Trophoblast cell (in vitro differentiated cells and primary cell): Measurements from ENCODE around the gene SCG3.
A peak's percentile ranks its signal among the peaks of the same experiment; 100 is the strongest.

Experiments used
- DNase-seq, 2 donors: peaks; one replicate each; pipeline ENCODE4 v3.0.0-alpha.2; 2016
- H2AFZ ChIP-seq: 2 replicates; pipeline ENCODE4 v1.6.1; 2013; ENCODE audit warnings: low read length, moderate library complexity, mild to moderate bottlenecking; ENCODE audit not compliant: insufficient read depth, poor library complexity
- H2AK5ac ChIP-seq: 2 replicates; pipeline ENCODE4 v1.6.1; 2013; ENCODE audit warnings: mild to moderate bottlenecking, low read length
- H2BK120ac ChIP-seq: 2 replicates; pipeline ENCODE4 v1.6.1; 2013; ENCODE audit warnings: low read length, mild to moderate bottlenecking, moderate library complexity; ENCODE audit not compliant: insufficient read depth, poor library complexity
- H2BK12ac ChIP-seq: 2 replicates; pipeline ENCODE4 v1.6.1; 2013; ENCODE audit warnings: mild to moderate bottlenecking, low read length, moderate library complexity
- H2BK5ac ChIP-seq: 2 replicates; pipeline ENCODE4 v1.6.1; 2013; ENCODE audit warnings: low read length, low read depth, moderate library complexity, mild to moderate bottlenecking; ENCODE audit not compliant: poor library complexity
- H3K14ac ChIP-seq: 2 replicates; pipeline ENCODE4 v1.6.1; 2013; ENCODE audit warnings: mild to moderate bottlenecking, low read length
- H3K18ac ChIP-seq: 2 replicates; pipeline ENCODE4 v1.6.1; 2013; ENCODE audit warnings: mild to moderate bottlenecking, low read length
- H3K23ac ChIP-seq: 2 replicates; pipeline ENCODE4 v1.6.1; 2013; ENCODE audit warnings: low read length
- H3K27ac ChIP-seq: 2 replicates; pipeline ENCODE4 v1.5.1; 2013; ENCODE audit warnings: low read depth, mild to moderate bottlenecking, inconsistent platforms, low read length, moderate library complexity
- H3K27me3 ChIP-seq: 2 replicates; pipeline ENCODE4 v1.6.1; 2013; ENCODE audit warnings: inconsistent platforms, mild to moderate bottlenecking, low read length, moderate library complexity; ENCODE audit not compliant: insufficient read depth
- H3K36me3 ChIP-seq, 2 experiments: 1 replicate in 1 of 2; 2 replicates in 1 of 2; pipeline ENCODE4 v1.6.1; 2013; ENCODE audit warnings: low read length in 2 of 2, mild to moderate bottlenecking in 2 of 2, moderate library complexity in 1 of 2; ENCODE audit not compliant: insufficient read depth in 2 of 2, control insufficient read depth in 1 of 2
- H3K4ac ChIP-seq: 2 replicates; pipeline ENCODE4 v1.6.1; 2013; ENCODE audit warnings: low read depth, mild to moderate bottlenecking, low read length, moderate library complexity
- H3K4me1 ChIP-seq, 2 experiments: 1 replicate in 1 of 2; 2 replicates in 1 of 2; pipeline ENCODE4 v1.6.1; 2013; ENCODE audit warnings: low read length in 2 of 2, mild to moderate bottlenecking in 2 of 2, moderate library complexity in 1 of 2; ENCODE audit not compliant: insufficient read depth in 2 of 2, control insufficient read depth in 1 of 2
- H3K4me2 ChIP-seq: 2 replicates; pipeline ENCODE4 v1.6.1; 2013; ENCODE audit warnings: inconsistent platforms, mild to moderate bottlenecking, low read length, moderate library complexity
- H3K4me3 ChIP-seq: 2 replicates; pipeline ENCODE4 v1.5.1; 2013; ENCODE audit warnings: mild to moderate bottlenecking, low read depth, low read length, inconsistent platforms
- H3K79me1 ChIP-seq: one replicate; pipeline ENCODE4 v1.6.1; 2013; ENCODE audit warnings: low read length
- H3K79me2 ChIP-seq: 2 replicates; pipeline ENCODE4 v1.6.1; 2013; ENCODE audit warnings: low read length, mild to moderate bottlenecking; ENCODE audit not compliant: control insufficient read depth, insufficient read depth, poor library complexity
- H3K9ac ChIP-seq: 2 replicates; pipeline ENCODE4 v1.6.1; 2013; ENCODE audit warnings: mild to moderate bottlenecking, low read length
- H3K9me3 ChIP-seq: 2 replicates; pipeline ENCODE4 v1.6.1; 2013; ENCODE audit warnings: low read depth, mild to moderate bottlenecking, control low read depth, inconsistent platforms, low read length; ENCODE audit not compliant: insufficient read depth
- H4K12ac ChIP-seq: 2 replicates; pipeline ENCODE4 v1.6.1; 2013; ENCODE audit warnings: low read depth, mild to moderate bottlenecking, low read length, moderate library complexity
- H4K8ac ChIP-seq: 2 replicates; pipeline ENCODE4 v1.6.1; 2013; ENCODE audit warnings: low read depth, mild to moderate bottlenecking, low read length, moderate library complexity
- H4K91ac ChIP-seq: one replicate; pipeline ENCODE4 v1.6.1; 2013; ENCODE audit warnings: low read depth, mild to moderate bottlenecking, low read length, moderate library complexity
- WGBS: extraction: QIAGEN DNeasy Blood & Tissue Kit; methylation state at CpG from one replicate; pipeline ENCODE4 v1.1.7; 2013; ENCODE audit warnings: missing lambda C conversion rate; ENCODE audit not compliant: insufficient read length, insufficient coverage; ENCODE audit errors: extremely low coverage; 5-methylcytosine and 5-hydroxymethylcytosine counted together

SCG3 gene

DNA sequence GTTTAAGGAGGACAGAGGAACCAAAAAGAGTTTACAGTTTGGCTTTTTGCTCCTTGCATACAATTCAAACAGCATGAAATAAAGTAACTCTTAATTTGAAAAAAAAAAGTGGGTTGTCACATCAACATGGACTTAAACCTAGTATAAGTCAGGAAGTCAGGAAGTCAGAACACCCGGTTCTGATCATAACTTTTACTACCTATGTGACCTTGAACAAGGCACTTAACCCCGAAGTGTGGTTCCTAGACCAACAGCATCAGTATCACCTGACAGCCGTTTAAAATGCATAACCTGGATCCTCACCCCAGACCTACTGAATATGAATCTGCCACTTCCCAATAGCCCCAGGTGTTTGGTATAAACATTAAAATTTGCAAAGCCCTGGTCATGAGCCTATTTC lies 37.4 kb downstream of the SCG3 start:
- Histone ChIP-seq H3K4me2 (no peak overlapping the region), H3K18ac (no peak overlapping the region), H3K9me3 (no peaks in the 10 kb centered on the region), H2BK120ac (no peak overlapping the region), H3K27ac (no peak overlapping the region), H2BK12ac (no peak overlapping the region), H3K4me1 (peaks cover 6 to 8% of the 10 kb centered on the region in 2 experiments), H3K4me3 (no peak overlapping the region), H2BK5ac (no peak overlapping the region), H4K91ac (no peak overlapping the region), H3K27me3 (no peaks in the 10 kb centered on the region), H4K8ac (no peak overlapping the region), H3K14ac (no peak overlapping the region), H2AFZ (no peak overlapping the region), H4K12ac (no peak overlapping the region), H3K79me1 (peaks cover 7% of the 10 kb centered on the region), H2AK5ac (no peak overlapping the region), H3K79me2 (no peaks in the 10 kb centered on the region), H3K36me3 (no peaks in the 10 kb centered on the region), H3K4ac (no peak overlapping the region), H3K9ac (no peak overlapping the region), H3K23ac (no peak overlapping the region)
- WGBS, result no CpG with 5 or more reads among the region's 3 CpGs
- no peak for DNase-seq

- Histone ChIP-seq H3K79me1 (peaks cover 7% of the 10 kb centered on the region), H3K4me1 (peaks cover 6 to 8% of the 10 kb centered on the region in 2 experiments), H4K8ac (no peak overlapping the region), H3K4me2 (no peak overlapping the region), H3K27me3 (no peaks in the 10 kb centered on the region), H4K91ac (peak overlapping the region; percentile 53), H4K12ac (no peak overlapping the region), H2BK120ac (peak overlapping the region; percentile 20), H3K23ac (no peak overlapping the region), H3K9me3 (no peaks in the 10 kb centered on the region), H3K9ac (no peak overlapping the region), H3K18ac (no peak overlapping the region), H3K14ac (no peak overlapping the region), H3K36me3 (no peaks in the 10 kb centered on the region), H3K27ac (no peak overlapping the region), H2BK5ac (peak overlapping the region; percentile 54), H3K4me3 (no peak overlapping the region), H3K79me2 (no peaks in the 10 kb centered on the region), H3K4ac (no peak overlapping the region), H2BK12ac (peak overlapping the region; percentile 75), H2AK5ac (peak overlapping the region; percentile 12), H2AFZ (no peak overlapping the region)
- no CpG with 5 or more reads among the region's 8 CpGs for WGBS
- no peak for DNase-seq
Observed at GRCh38 chr15:51720201-51720995, 39.1 kb downstream of the SCG3 start.

DNA sequence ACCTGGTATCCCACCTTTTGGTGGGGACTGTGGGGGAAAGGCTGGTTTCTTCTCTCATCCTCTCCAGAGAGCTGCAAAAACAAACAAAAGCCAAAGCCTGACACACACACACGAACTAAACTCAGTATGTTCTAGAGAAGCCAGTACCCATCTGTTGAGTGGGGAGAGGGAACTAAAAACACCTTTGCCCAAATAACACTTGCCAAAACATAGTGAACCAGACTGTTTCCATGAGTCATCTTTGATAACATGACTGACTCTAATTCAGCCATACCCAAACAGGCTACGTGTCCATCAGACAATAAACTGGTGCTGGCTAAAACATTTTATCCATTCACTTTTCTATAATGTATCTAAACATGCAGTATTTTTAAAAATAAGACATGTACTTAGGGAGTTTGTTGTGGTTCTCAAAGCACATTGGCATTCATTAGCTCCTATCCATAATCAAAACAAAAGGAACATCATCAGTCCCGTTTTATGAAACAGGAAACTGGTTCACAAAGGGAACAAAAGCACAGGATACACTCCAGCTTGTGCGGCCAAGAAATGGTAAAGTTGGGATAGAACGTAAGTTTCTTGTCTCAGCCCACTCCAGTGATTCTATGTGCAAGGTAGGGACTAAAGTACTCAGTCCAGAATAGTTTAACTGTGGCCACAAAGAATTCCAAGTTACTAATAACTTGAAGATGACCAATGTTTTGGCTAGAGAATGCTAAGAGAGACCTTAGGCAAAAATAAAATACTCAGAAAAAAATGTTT lies 40.1 kb downstream of the SCG3 start:
- Histone ChIP-seq H2AFZ (no peak overlapping the region), H4K91ac (peak overlapping the region; percentile 53), H3K9me3 (no peaks in the 10 kb centered on the region), H4K8ac (no peak overlapping the region), H3K27me3 (no peaks in the 10 kb centered on the region), H3K4me2 (no peak overlapping the region), H3K4me1 (peaks cover 6 to 8% of the 10 kb centered on the region in 2 experiments), H3K27ac (peak overlapping the region; percentile 36), H3K79me2 (no peaks in the 10 kb centered on the region), H3K79me1 (peaks cover 7% of the 10 kb centered on the region), H3K4me3 (no peak overlapping the region), H3K9ac (no peak overlapping the region), H2AK5ac (no peak overlapping the region), H3K36me3 (no peaks in the 10 kb centered on the region), H4K12ac (no peak overlapping the region), H2BK5ac (peak overlapping the region; percentile 54), H2BK120ac (no peak overlapping the region), H3K4ac (no peak overlapping the region), H3K23ac (no peak overlapping the region), H3K14ac (peak overlapping the region; percentile 18), H2BK12ac (peak overlapping the region; percentile 75), H3K18ac (no peak overlapping the region)
- no CpG with 5 or more reads among the region's 5 CpGs for WGBS
- no peak for DNase-seq

GRCh38 chr15:51724199-51724598 lies 42.9 kb downstream of the SCG3 start:
- no peak overlapping the region for H4K91ac ChIP-seq
- no peaks in the 10 kb centered on the region for H3K27me3 ChIP-seq
- H2AFZ ChIP-seq, result no peak overlapping the region
- DNase-seq, result no peak
- H3K9ac ChIP-seq, result no peak overlapping the region
- no peak overlapping the region for H3K23ac ChIP-seq
- H3K79me1 ChIP-seq, result peaks cover 15% of the 10 kb centered on the region
- no peaks in the 10 kb centered on the region for H3K9me3 ChIP-seq
- H3K4me2 ChIP-seq, result no peak overlapping the region
- WGBS, result no CpG with 5 or more reads among the region's 2 CpGs
- H4K8ac ChIP-seq, result no peak overlapping the region
- no peak overlapping the region for H3K4ac ChIP-seq
- H3K14ac ChIP-seq, result no peak overlapping the region
- H3K79me2 ChIP-seq, result no peaks in the 10 kb centered on the region
- no peak overlapping the region for H3K4me3 ChIP-seq
- no peak overlapping the region for H2AK5ac ChIP-seq
- H3K27ac ChIP-seq, result peak overlapping the region; percentile 30
- no peak overlapping the region for H4K12ac ChIP-seq
- H2BK120ac ChIP-seq, result no peak overlapping the region
- no peak overlapping the region for H3K18ac ChIP-seq
- peaks cover 17 to 22% of the 10 kb centered on the region in 2 experiments for H3K4me1 ChIP-seq
- no peak overlapping the region for H2BK12ac ChIP-seq
- H2BK5ac ChIP-seq, result no peak overlapping the region
- no peaks in the 10 kb centered on the region for H3K36me3 ChIP-seq
